ENCODE measurements around the gene TSHR.
"Not testable (repeated sequence)": the region's sequence is repeated elsewhere in the genome, so short reads cannot be mapped to it uniquely, and the experiment has no call there.

The TSHR gene

DNA sequence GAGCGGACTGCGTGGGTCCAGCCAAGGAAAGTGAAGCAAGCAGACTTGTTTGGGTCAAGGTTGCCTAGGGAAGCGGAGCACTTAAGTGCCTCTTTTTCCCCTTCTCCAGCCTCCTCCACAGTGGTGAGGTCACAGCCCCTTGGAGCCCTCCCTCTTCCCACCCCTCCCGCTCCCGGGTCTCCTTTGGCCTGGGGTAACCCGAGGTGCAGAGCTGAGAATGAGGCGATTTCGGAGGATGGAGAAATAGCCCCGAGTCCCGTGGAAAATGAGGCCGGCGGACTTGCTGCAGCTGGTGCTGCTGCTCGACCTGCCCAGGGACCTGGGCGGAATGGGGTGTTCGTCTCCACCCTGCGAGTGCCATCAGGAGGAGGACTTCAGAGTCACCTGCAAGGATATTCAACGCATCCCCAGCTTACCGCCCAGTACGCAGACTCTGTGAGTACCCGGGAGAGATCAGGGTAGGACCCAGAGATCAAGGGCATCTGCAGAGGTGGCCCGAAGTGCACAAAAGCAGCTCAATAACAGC lies at the start of gene TSHR:
TSHR (plus strand) TSS at position 206 of the 526 bp plus-strand sequence; CDS start at position 266, 60 bp downstream.
- peak within 1 kb of the TSS; percentile 87 for H3K4me3 Mint-ChIP-seq
- H3K27ac Mint-ChIP-seq, result peak within 1 kb of the TSS; percentile 91
- peaks cover 57% of the 10 kb centered on the region for H3K4me1 Mint-ChIP-seq
- peaks cover 17% of the 10 kb centered on the region for H3K27me3 Mint-ChIP-seq
- no peaks in the 10 kb centered on the region for H3K9me3 Mint-ChIP-seq
- H3K36me3 Mint-ChIP-seq, result no peaks in the 10 kb centered on the region
- ATAC-seq, result no peak

- Mint-ChIP-seq H3K27ac (no peak overlapping the region), H3K9me3 (no peaks in the 10 kb centered on the region), H3K27me3 (no peaks in the 10 kb centered on the region), H3K36me3 (peaks cover 21% of the 10 kb centered on the region), H3K4me3 (no peak overlapping the region), H3K4me1 (no peaks in the 10 kb centered on the region)
- ATAC-seq, result no peak
These were observed 49.1 kb upstream of the TSHR start for GRCh38 chr14:80906336-80906735.

DNA sequence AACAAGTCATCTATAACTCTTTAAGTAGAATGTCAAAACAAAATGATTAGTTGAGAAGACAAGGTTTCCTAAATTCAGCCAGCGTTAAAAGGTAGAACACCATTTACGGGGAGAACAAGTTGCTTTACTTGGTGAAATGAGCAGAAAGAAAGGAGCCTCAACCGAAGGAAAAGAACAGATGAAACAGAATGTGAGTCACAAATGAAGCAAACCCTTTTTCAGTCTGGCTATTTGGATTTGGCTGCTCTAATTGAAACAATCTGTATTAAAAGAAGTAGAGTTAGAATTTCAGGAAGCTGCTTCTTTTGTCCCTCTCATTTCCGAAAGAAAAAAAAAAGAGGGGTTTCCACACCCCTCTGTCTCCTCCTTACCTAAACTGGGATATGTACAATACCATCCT lies 48.5 kb upstream of the TSHR start:
- Mint-ChIP-seq H3K9me3 (no peaks in the 10 kb centered on the region), H3K27ac (no peak overlapping the region), H3K36me3 (peaks cover 21% of the 10 kb centered on the region), H3K4me3 (no peak overlapping the region), H3K4me1 (no peaks in the 10 kb centered on the region), H3K27me3 (no peaks in the 10 kb centered on the region)
- no peak for ATAC-seq

- not testable (repeated sequence) for ATAC-seq, H3K27ac Mint-ChIP-seq
- H3K36me3 Mint-ChIP-seq, result peaks cover 16% of the 10 kb centered on the region
These were observed 43.4 kb upstream of the TSHR start for GRCh38 chr14:80912013-80912412.

GRCh38 chr14:80919622-80920021 lies 35.8 kb upstream of the TSHR start:
- no peaks in the 10 kb centered on the region for H3K4me1 Mint-ChIP-seq
- H3K36me3 Mint-ChIP-seq, result peaks cover 21% of the 10 kb centered on the region
- ATAC-seq, result no peak
- no peak overlapping the region for H3K27ac Mint-ChIP-seq
- no peak overlapping the region for H3K4me3 Mint-ChIP-seq
- peaks cover 3% of the 10 kb centered on the region for H3K9me3 Mint-ChIP-seq
- H3K27me3 Mint-ChIP-seq, result no peaks in the 10 kb centered on the region

More at GRCh38 chr14:80912013-80912412, 43.4 kb upstream of the TSHR start:
- H3K4me1 Mint-ChIP-seq, H3K27me3 Mint-ChIP-seq, H3K4me3 Mint-ChIP-seq, H3K9me3 Mint-ChIP-seq: not testable (repeated sequence)

DNA sequence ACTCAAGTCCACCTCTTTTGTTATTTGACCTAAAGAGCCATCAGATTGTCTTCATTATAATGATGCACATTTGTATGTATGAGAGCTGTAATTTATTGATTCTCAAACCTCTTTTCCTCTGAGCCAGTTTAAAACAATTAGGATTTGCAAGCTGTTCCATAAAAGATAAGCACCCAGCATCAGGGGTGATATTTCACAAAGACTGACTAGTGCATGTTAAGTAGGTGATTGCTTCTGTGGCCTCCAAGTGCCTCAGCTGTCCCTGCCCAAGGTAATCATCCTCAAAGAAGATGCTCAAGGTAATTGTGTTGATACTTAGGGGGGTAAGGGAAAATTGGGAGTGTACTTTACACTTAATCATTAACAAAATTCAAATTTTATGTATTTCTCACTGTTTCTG lies 32.1 kb upstream of the TSHR start:
- peaks cover 14% of the 10 kb centered on the region for H3K9me3 Mint-ChIP-seq
- H3K36me3 Mint-ChIP-seq, result peaks cover 28% of the 10 kb centered on the region
- H3K27me3 Mint-ChIP-seq, result peaks cover 10% of the 10 kb centered on the region
- ATAC-seq, result no peak
- no peak overlapping the region for H3K4me3 Mint-ChIP-seq
- H3K4me1 Mint-ChIP-seq, result no peaks in the 10 kb centered on the region
- H3K27ac Mint-ChIP-seq, result no peak overlapping the region

DNA sequence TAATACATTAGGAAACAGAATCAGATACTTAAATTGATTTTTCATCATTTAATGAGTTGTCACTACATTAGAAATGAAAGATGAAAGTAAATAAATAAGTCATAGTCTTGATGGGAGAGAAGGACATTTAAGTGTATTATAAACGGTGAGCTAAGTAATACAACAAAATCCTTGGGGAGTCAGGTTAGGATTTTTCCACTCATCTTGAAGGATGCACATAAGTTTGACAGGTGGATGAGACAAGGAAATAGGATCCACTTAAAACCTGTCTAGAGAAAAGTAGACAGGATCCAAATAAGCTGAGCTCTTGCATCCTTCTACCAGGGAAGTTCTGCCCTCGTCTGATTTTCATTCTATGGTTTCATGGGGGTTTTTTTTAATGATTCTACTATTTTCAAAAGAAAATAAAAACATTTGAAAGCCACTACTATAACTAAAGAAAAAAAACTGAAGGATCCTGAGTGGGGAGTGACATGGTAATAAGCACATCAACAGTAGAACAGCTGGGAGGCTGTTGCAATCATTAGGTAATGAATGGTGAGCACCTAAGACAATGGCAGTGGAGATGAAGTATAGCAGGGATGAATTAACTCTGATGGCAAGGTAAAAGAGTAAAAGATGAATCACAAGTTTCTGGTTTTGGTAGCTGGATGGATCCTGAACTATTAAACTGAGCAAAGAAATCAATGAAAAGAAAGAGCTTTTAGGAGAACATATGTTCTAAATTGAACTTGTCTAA lies 30.9 kb upstream of the TSHR start:
- Mint-ChIP-seq H3K27me3 (peaks cover 22% of the 10 kb centered on the region), H3K27ac (no peak overlapping the region), H3K9me3 (peaks cover 15% of the 10 kb centered on the region), H3K36me3 (peaks cover 34% of the 10 kb centered on the region), H3K4me3 (no peak overlapping the region), H3K4me1 (peaks cover under 1% of the 10 kb centered on the region)
- ATAC-seq, result no peak

GRCh38 chr14:80926397-80927082 lies 28.9 kb upstream of the TSHR start:
- H3K36me3 Mint-ChIP-seq, result peaks cover 34% of the 10 kb centered on the region
- ATAC-seq, result no peak
- H3K27ac Mint-ChIP-seq, result no peak overlapping the region
- H3K4me1 Mint-ChIP-seq, result peaks cover 21% of the 10 kb centered on the region
- peaks cover 15% of the 10 kb centered on the region for H3K9me3 Mint-ChIP-seq
- no peak overlapping the region for H3K4me3 Mint-ChIP-seq
- peaks cover 30% of the 10 kb centered on the region for H3K27me3 Mint-ChIP-seq

DNA sequence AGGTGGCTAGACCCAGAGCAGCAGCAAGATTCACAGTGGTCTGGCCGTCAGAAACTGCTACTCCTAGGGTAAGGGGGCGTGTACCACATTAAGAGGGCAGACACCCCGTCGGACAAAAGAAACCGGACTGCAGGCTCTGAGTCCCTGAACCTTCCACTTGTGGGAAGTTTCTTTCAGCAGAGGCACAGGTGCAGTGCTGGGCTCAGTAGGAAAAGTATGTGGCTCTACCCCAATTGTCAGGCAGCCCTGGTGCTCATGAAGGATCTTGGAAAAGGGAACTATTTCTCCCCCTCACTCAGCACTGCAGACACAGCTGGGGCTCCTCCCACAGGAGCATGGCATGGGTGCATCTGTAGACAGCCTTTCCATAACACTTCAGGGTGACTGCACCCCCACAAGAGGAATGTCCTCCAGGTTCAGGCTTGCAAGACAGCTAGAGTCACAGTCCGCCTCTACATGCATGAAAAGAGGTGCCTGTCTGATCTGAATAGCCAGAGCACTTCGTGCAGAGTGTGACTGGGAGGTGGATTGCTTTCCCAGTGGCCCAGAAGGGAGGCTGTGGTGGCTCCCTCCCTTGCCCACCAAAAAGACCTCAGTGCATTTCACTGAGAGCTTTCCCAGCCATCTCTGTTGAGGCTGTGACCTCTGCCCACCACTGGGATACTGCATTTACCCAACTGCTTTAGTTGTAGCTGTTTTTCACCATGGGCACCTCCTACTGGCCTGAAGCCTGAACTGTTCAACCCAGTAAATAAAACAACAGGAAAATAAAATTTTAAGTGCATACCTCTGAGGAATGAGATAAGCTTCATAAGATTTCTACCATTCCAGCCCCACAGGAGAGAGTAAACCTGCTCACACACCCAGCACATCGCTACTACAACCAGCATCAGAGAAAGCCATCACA lies 28.1 kb upstream of the TSHR start:
- peaks cover 30% of the 10 kb centered on the region for H3K27me3 Mint-ChIP-seq
- no peak overlapping the region for H3K27ac Mint-ChIP-seq
- H3K4me1 Mint-ChIP-seq, result peaks cover 22% of the 10 kb centered on the region
- H3K9me3 Mint-ChIP-seq, result peaks cover 15% of the 10 kb centered on the region
- H3K4me3 Mint-ChIP-seq, result no peak overlapping the region
- ATAC-seq, result no peak
- peaks cover 34% of the 10 kb centered on the region for H3K36me3 Mint-ChIP-seq

DNA sequence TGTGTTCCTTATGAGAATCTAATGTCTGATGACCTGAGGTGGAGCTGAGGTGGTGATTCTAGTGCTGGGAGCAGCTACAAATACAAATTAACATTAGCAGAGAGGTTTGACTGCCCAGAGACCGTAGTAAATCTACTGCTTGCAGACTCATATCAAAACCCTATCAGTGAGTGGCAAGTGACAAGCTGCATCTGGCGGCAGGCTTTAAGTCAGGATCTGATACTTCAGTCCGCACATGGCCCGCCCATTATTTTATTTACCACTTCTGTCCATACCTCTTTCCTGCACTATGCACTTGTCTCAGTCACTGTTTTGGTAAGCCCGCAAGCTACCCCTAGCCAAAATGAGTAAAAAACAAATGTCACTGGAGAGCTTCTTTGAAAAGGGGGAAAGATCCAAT lies 25.3 kb upstream of the TSHR start:
- H3K9me3 Mint-ChIP-seq, result peaks cover 7% of the 10 kb centered on the region
- no peak for ATAC-seq
- H3K27me3 Mint-ChIP-seq, result peaks cover 44% of the 10 kb centered on the region
- H3K27ac Mint-ChIP-seq, result no peak overlapping the region
- peaks cover 22% of the 10 kb centered on the region for H3K4me1 Mint-ChIP-seq
- H3K4me3 Mint-ChIP-seq, result no peak overlapping the region
- H3K36me3 Mint-ChIP-seq, result peaks cover 35% of the 10 kb centered on the region

DNA sequence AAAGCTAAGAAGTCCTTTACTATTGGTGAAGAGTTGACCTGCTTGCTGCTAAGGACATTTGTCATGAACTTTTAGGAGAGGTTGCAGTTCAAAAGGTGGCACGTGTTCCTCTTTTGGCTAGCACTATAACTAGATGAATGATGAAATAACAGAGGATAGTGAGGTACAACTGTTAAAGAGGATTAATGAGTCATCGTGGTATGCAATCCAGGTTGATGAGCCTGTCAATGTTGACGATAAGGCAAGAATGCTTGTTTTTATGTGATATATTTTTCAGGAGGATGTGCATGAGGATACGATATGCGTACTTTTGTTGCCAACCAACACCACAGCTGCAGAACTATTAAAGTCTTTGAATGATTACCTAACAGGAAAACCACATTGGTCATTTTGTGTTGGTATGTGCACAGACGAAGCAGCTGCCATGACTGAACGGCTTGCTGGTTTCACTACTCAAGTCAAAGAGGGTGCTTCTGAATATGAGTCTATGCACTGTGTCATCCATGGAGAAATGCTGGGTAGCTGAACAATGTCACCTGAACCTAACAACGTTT lies 24.5 kb upstream of the TSHR start:
- no peak overlapping the region for H3K4me3 Mint-ChIP-seq
- H3K9me3 Mint-ChIP-seq, result peaks cover 6% of the 10 kb centered on the region
- H3K4me1 Mint-ChIP-seq, result peaks cover 22% of the 10 kb centered on the region
- H3K36me3 Mint-ChIP-seq, result peaks cover 29% of the 10 kb centered on the region
- peak; percentile 99 for ATAC-seq
- peaks cover 44% of the 10 kb centered on the region for H3K27me3 Mint-ChIP-seq
- no peak overlapping the region for H3K27ac Mint-ChIP-seq

GRCh38 chr14:80933282-80933681 lies 22.1 kb upstream of the TSHR start:
- peaks cover 22% of the 10 kb centered on the region for H3K4me1 Mint-ChIP-seq
- H3K4me3 Mint-ChIP-seq, result no peak overlapping the region
- H3K27me3 Mint-ChIP-seq, result peaks cover 35% of the 10 kb centered on the region
- peaks cover 26% of the 10 kb centered on the region for H3K36me3 Mint-ChIP-seq
- no peak for ATAC-seq
- H3K27ac Mint-ChIP-seq, result no peak overlapping the region
- peaks cover 2% of the 10 kb centered on the region for H3K9me3 Mint-ChIP-seq

DNA sequence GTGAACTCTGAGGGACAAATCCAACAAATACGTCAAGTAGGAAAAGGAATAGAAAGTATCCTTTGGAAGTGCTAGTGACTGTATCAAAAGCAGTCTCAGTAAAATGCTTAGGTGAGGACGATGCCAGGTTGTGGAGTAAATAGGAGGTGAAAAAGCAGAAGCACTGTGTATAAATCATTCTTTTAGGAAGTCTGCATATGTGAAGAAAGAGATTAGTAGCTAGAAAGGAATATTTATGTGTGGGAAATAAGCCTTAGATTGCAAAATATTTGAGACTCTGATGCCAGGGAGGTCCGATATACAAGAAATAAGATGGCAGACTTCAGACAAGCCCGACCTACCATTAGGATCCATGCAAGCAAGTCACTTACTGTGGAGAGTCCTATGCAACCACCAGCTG lies 21.7 kb upstream of the TSHR start:
- Mint-ChIP-seq H3K27me3 (peaks cover 31% of the 10 kb centered on the region), H3K4me3 (no peak overlapping the region), H3K4me1 (peaks cover 22% of the 10 kb centered on the region), H3K36me3 (peaks cover 22% of the 10 kb centered on the region), H3K9me3 (no peaks in the 10 kb centered on the region), H3K27ac (no peak overlapping the region)
- no peak for ATAC-seq

GRCh38 chr14:80940146-80940545 lies 15.3 kb upstream of the TSHR start:
- H3K9me3 Mint-ChIP-seq, result no peaks in the 10 kb centered on the region
- H3K36me3 Mint-ChIP-seq, result peaks cover 5% of the 10 kb centered on the region
- H3K27me3 Mint-ChIP-seq, result no peaks in the 10 kb centered on the region
- no peak for ATAC-seq
- peaks cover 20% of the 10 kb centered on the region for H3K4me1 Mint-ChIP-seq
- H3K27ac Mint-ChIP-seq, result no peak overlapping the region
- no peak overlapping the region for H3K4me3 Mint-ChIP-seq

Data from stimulated activated memory B cell treated with anti-CD40 and anti-IgM and Interleukin-4, amounts not matched to agents 10 μg/mL and 1 μg/mL and 100 μg/mL, for 72 hours (primary cell).